Left ventricle myocardium inferior (tissue), 1 donor: ENCODE results near the gene PI4K2B. TPM values are rescaled to one million over a fixed set of nuclear protein-coding genes. Genes with fewer than 3 reads are reported as not detected.

Experiments
- DNase-seq: peaks from one replicate; pipeline ENCODE4 v3.0.0-alpha.2; 2020
- H3K27ac ChIP-seq: fragments of 200-600 bp; replicated peaks from 2 replicates; pipeline ENCODE4 v1.8.0; 2021
- H3K27me3 ChIP-seq: fragments of 200-600 bp; 2 replicates; pipeline ENCODE4 v1.8.0; 2021; ENCODE audit warnings: low read depth
- H3K36me3 ChIP-seq: fragments of 200-600 bp; 2 replicates; pipeline ENCODE4 v1.8.0; 2021
- H3K4me1 ChIP-seq: fragments of 200-600 bp; 2 replicates; pipeline ENCODE4 v1.8.0; 2021
- H3K4me3 ChIP-seq: fragments of 200-600 bp; 2 replicates; pipeline ENCODE4 v1.8.0; 2021; ENCODE audit warnings: mild to moderate bottlenecking, moderate library complexity
- H3K9me3 ChIP-seq: fragments of 200-600 bp; replicated peaks from 2 replicates; pipeline ENCODE4 v1.8.0; 2021
- intact Hi-C: fragments of 100-400 bp; cut with micrococcal nuclease; formaldehyde crosslinking; loops from one replicate; pipeline ENCODE4 v1.11.0; 2022
- total RNA-seq: library from RNA; stranded (reverse); fragmentation: NEBNext Ultra II Directional; extraction: Animal tissue kit (Norgen Biotek cat#: 25700); gene quantifications from one replicate; pipeline ENCODE4 v1.2.1, GENCODE V29; 2021
- TF ChIP-seq, protein P1 (sequence below): fragments of 200-600 bp; IDR thresholded peaks from 2 replicates; pipeline ENCODE4 v1.8.0; 2021; ENCODE audit warnings: antibody characterized with exemption, mild to moderate bottlenecking, borderline replicate concordance
- donor health status: DM: no; HTN: yes; CAD: no; lungs with severe emphysema.

Gene PI4K2B
- total RNA-seq, 1 donor from 2014 or later = 2.3 TPM

DNA sequence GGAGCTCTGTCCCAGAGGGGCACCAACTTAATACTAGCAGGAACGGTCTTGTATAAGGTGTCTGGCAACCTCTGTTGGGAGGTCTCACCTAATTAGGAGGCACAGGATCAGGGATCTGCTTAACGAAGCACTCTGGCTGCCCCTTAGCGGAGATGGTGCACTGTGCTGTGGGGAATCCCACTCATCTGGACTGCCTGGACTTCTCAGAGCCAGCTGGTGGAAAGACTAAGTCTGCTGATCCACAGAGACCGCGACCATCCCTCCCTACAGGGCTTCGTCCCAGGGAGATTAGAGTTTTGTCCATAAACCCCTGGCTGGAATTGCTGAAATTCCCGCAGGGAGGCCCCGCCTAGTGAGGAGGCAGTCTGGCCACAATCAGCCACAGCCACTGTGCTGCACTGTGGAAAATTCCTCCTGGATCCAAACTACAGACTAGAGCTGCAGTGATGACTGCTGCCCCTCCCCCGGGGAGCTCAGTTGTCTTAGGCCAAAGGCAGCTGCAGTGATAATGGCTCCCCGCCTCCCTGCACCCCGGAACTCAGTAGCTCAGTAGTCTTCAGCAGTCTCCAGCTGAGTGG is 56.7 kb downstream of the PI4K2B start:
- intact Hi-C loops = no loop called here
- Histone ChIP-seq H3K9me3 (peaks cover 10% of the 10 kb centered on the region), H3K4me1 (no peaks in the 10 kb centered on the region), H3K36me3 (no peaks in the 10 kb centered on the region), H3K27me3 (peaks cover 11% of the 10 kb centered on the region), H3K27ac (no peak overlapping the region), H3K4me3 (no peak overlapping the region)
- TF ChIP-seq, protein P1, sequence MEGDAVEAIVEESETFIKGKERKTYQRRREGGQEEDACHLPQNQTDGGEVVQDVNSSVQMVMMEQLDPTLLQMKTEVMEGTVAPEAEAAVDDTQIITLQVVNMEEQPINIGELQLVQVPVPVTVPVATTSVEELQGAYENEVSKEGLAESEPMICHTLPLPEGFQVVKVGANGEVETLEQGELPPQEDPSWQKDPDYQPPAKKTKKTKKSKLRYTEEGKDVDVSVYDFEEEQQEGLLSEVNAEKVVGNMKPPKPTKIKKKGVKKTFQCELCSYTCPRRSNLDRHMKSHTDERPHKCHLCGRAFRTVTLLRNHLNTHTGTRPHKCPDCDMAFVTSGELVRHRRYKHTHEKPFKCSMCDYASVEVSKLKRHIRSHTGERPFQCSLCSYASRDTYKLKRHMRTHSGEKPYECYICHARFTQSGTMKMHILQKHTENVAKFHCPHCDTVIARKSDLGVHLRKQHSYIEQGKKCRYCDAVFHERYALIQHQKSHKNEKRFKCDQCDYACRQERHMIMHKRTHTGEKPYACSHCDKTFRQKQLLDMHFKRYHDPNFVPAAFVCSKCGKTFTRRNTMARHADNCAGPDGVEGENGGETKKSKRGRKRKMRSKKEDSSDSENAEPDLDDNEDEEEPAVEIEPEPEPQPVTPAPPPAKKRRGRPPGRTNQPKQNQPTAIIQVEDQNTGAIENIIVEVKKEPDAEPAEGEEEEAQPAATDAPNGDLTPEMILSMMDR = no peak
- DNase-seq = no peak

GRCh38 chr4:25291158-25291733 is 57.4 kb downstream of the PI4K2B start:
- intact Hi-C loops = no loop called here
- no peaks in the 10 kb centered on the region for H3K4me1 ChIP-seq

DNA sequence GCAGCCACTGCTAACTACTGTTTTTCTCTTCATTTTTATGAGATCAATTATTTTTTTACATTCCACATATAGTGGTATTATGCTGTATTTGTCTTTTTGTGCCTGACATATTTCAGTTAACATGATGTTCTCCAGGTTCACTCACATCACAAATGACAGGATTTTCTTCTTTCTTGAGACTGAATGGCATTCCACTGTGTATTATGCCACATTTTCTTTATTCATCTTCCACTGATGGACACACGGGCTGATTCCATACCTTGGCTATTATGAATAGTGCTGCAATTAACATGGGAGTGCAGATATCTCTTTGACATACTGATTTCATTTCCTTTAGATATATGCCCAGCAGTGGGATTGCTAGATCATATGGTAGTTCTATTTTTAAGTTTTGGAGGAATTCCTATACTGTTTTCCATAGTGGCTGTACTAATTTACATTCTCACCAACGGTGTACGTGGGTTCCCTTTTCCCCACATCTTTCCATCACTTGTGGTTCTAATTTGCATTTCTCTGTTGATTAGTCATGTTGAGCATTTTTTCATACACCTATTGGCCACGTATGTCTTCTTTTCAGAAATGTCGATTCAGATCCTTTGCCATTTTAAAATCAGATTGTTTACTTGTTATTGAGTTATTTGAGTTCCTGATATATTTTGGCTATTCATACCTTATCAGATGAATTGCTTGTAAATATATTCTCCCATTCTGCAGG is 63.9 kb downstream of the PI4K2B start:
- Histone ChIP-seq H3K36me3 (no peaks in the 10 kb centered on the region), H3K4me1 (no peaks in the 10 kb centered on the region), H3K9me3 (no peaks in the 10 kb centered on the region), H3K4me3 (no peak overlapping the region), H3K27ac (no peak overlapping the region), H3K27me3 (peaks cover 27% of the 10 kb centered on the region)
- intact Hi-C loops = no loop called here
- DNase-seq = no peak
- TF ChIP-seq, protein P1 = no peak

More at GRCh38 chr4:25291158-25291733, 57.4 kb downstream of the PI4K2B start:
- DNase-seq = no peak
- no peaks in the 10 kb centered on the region for H3K36me3 ChIP-seq
- TF ChIP-seq, protein P1 = no peak
- no peak overlapping the region for H3K27ac ChIP-seq
- peaks cover 10% of the 10 kb centered on the region for H3K9me3 ChIP-seq
- no peak overlapping the region for H3K4me3 ChIP-seq
- H3K27me3 ChIP-seq = peaks cover 11% of the 10 kb centered on the region

DNA sequence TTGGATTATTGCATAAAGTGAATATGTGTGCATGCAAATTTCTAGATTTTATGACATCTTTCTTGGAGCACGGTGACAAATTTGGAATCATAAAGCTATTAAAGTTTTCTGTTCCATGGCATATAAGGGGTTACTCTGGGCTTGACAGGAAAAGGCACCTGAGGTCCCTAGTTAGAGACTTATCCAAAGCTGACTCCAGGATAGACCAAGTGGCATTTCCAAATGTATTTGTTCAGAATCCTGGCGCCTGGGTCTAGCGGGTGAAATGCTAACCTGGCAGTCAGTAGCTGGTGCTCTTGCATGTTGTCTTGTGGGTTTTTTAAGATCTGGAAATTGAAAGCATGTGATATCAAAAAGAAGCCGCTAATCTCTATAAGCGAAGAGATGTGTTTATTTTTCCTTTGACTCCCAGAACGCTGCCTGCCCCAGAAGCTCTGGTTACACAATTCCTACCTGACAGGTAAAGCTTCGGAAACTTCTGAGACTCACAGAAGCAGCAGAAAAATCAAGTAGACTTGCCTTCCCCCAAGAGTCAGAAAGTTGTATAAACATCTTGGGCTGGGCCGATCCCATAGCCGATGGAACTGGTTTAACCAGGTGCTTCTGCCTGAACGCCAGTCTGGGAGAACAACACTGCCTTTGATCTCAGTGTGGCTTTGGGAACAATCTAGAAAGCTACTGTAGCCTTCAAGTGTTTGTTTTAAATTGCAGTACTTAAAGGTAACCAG is 65.8 kb downstream of the PI4K2B start:
- DNase-seq = no peak
- TF ChIP-seq, protein P1 = no peak
- no peaks in the 10 kb centered on the region for H3K4me1 ChIP-seq
- H3K36me3 ChIP-seq = no peaks in the 10 kb centered on the region
- no peak overlapping the region for H3K27ac ChIP-seq
- no peaks in the 10 kb centered on the region for H3K9me3 ChIP-seq
- H3K4me3 ChIP-seq = no peak overlapping the region
- H3K27me3 ChIP-seq = peaks cover 24% of the 10 kb centered on the region
- intact Hi-C loops = no loop called here

- Histone ChIP-seq H3K27ac (no peak overlapping the region), H3K4me3 (no peak overlapping the region), H3K27me3 (peaks cover 24% of the 10 kb centered on the region), H3K4me1 (no peaks in the 10 kb centered on the region), H3K9me3 (no peaks in the 10 kb centered on the region), H3K36me3 (no peaks in the 10 kb centered on the region)
- DNase-seq = no peak
- TF ChIP-seq, protein P1 = no peak
- intact Hi-C loops = no loop called here
Observed at GRCh38 chr4:25301471-25301870, 67.6 kb downstream of the PI4K2B start.
